Endothelial cell of hepatic sinusoid (primary cell): Measurements from ENCODE around the gene SPARC.

Experiments
- in situ Hi-C: cut with HindIII; loops from 2 replicates; pipeline ENCODE4 v1.10.0; 2017; ENCODE audit warnings: low sequenced_read_pairs

Gene SPARC

DNA sequence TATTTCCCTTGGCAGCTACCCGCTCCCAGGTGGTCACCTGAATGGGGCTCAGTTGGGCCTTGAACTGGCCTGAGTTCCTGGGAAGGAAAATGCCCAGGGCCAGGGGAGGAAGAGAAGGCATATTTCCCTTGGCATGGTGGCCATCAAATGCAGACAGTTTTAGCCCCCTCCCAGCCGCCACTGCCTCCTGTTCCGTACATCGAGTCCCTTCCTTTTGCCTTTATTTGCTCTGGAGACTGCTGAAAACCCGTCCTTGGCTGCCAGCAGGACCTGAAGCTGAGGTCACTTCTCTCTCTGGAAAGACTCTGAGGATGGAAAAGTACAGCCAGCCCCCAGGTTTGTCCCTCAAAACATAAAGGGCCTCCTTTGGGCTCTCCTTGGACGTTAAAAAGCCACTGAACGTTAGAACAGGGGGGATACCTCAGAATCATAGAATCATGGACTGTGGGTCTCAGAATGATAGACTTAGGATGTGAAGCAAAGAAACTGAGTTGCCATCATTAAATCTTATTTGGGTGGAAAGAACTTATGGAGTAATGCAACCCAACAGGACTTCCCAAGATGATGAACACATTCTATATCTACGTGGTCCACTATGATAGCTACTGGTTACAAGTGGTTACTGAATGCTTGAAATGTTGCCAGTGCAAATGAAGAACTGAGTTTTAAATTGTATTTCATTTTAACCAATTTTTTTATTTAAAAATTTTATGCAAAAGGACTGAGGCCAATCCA lies 7.1 kb downstream of the SPARC start:
- in situ Hi-C loops: no loop called here

GRCh38 chr5:151678713-151679112 lies 8.0 kb downstream of the SPARC start:
- in situ Hi-C loops: no loop called here

GRCh38 chr5:151677776-151678545 lies 8.8 kb downstream of the SPARC start:
- in situ Hi-C loops: no loop called here

- in situ Hi-C loops: no loop called here
Observed at GRCh38 chr5:151676719-151677118, 10.0 kb downstream of the SPARC start.

- in situ Hi-C loops: no loop called here
Observed at GRCh38 chr5:151676314-151676712, 10.4 kb downstream of the SPARC start.

GRCh38 chr5:151675611-151676313 lies 11.0 kb downstream of the SPARC start:
- in situ Hi-C loops: no loop called here

DNA sequence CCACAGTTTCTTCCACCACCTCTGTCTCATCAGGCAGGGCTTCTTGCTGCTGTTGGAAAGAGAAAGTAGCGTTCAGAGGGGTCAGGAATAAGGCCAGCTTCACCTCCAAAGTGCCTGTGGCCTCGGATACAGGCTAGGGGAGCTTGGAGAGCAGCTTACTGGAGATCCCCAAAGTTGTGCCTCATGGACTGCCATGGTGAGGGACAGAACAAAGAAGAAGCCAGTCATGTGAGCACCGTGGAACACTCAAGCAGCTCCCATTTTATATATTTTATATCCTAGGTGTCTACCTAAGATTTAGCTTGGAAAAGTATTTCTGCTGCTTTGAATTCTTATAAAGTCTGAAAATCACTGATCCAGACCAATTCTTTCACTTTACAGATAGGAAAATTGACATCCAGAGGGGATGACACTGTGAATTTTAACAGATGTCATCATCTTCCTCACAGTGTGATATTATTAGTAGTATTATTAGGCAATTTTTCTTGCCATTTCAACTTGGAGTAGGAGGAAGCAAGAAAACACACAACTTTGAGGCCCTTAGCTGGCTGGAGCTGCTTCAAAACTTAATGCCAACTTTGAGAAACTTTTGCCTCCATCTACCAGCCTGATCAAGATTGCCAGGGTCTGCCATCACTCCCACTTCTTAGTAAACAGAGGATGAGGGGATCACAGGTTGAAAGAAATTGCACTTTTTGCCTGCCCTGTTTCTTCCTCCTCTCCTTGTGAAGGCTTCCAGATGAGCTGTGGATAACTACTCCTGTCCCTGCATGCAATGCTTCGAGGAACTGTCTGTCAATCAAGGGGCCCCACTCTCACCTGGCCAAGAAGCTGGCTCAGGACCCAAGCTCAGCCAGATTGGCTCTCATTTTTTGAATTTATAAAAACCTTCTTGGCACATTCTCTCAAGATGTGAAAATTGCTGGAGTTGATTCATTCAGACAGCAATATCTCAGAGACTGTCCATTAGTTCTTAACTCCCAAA lies 11.8 kb downstream of the SPARC start:
- in situ Hi-C loops: loop anchor here (5.0 kb wide), 1 partner anchor 67 kb away; no protein-coding TSS in a partner anchor

- in situ Hi-C loops: loop anchor here (5.0 kb wide), 1 partner anchor 69 kb away; no protein-coding TSS in a partner anchor
Observed at GRCh38 chr5:151673421-151673820, 13.3 kb downstream of the SPARC start.

DNA sequence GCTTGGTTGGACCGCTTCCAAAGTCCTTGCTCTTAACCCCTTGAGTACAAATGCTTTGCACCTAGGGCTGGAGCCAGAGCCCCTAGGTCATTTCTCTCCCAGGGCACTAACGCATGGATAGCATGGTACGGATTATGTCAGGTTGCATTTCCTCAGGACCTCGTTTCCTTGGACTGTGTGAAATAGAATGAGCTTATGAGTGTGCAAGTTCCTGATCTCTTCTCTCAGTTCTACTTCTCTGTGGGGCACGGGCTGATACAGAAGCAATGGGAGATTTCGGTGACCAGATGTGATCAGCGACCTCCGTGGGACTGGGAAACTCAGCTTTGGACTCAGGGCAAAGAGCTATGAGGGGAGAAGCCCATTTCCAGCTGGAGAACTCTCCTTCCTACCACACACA lies 14.2 kb downstream of the SPARC start:
- in situ Hi-C loops: loop anchor here (5.0 kb wide), 1 partner anchor 70 kb away; no protein-coding TSS in a partner anchor

- in situ Hi-C loops: loop anchor here (5.0 kb wide), 1 partner anchor 70 kb away; no protein-coding TSS in a partner anchor
Observed at GRCh38 chr5:151671950-151672349, 14.8 kb downstream of the SPARC start.

- in situ Hi-C loops: loop anchor here (5.0 kb wide), 1 partner anchor 71 kb away; no protein-coding TSS in a partner anchor
Observed at GRCh38 chr5:151670953-151671636, 15.6 kb downstream of the SPARC start.

- in situ Hi-C loops: loop anchor here (5.0 kb wide), 1 partner anchor 72 kb away; no protein-coding TSS in a partner anchor
Observed at GRCh38 chr5:151670083-151670686, 16.5 kb downstream of the SPARC start.

DNA sequence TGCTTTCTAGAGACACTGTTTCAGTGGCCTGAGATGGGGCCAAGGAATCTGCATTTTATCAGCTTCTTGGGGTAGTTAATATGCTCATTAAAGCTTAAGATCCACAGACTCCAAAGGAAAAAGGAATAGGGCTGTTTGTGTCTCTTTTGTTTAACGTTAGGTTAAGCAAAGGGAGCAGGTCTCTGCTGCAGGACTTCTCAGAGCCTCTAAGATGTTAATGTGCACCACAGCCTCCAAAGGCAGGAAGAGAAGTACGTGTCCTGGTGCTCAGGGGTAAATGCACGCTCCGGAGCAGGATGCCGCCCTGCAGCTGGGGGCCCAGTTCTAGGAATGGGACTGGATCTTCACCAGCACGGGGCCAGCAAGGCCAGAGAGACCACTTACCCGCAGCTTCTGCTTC lies 19.6 kb downstream of the SPARC start:
- in situ Hi-C loops: no loop called here

- in situ Hi-C loops: no loop called here
Observed at GRCh38 chr5:151665613-151666012, 21.1 kb downstream of the SPARC start.

- in situ Hi-C loops: no loop called here
Observed at GRCh38 chr5:151664694-151665585, 21.8 kb downstream of the SPARC start.

- in situ Hi-C loops: no loop called here
Observed at GRCh38 chr5:151663617-151664293, 23.0 kb downstream of the SPARC start.

GRCh38 chr5:151662805-151663204 lies 23.9 kb downstream of the SPARC start:
- in situ Hi-C loops: no loop called here
